GM18519 (cell line): ENCODE results near the gene CHST1.

Source experiments
- ATAC-seq: cut with Tn5 transposase; IDR thresholded peaks from one replicate; pipeline ENCODE4 v1.9.1; 2021; ENCODE audit warnings: mild to moderate bottlenecking, moderate library complexity; ENCODE audit not compliant: unreplicated experiment, low FRiP score

CHST1 gene

DNA sequence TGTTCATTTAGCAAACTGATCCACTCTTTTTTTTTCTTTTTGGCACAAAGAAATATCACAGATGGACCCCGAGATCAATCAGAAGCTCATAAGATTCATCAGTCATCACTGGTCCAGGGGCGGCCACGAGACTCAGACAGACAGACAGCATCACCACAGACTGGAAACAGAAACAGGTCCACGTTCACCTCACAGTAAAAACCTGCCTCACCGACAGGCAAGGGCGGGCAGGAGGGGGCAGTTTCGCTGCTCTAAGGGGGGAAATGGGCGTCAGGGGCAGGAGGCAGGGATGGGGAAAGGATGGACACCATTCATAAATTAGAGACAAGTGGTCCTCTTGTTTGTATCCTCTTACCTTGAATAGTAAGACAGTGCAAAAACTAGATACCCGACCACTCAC is 16.5 kb downstream of the CHST1 start:
- ATAC-seq = no peak

- no peak for ATAC-seq
Measured at GRCh38 chr11:45647786-45648185, 17.6 kb downstream of the CHST1 start.

- no peak for ATAC-seq
Measured at GRCh38 chr11:45647329-45647728, 18.1 kb downstream of the CHST1 start.

- ATAC-seq = peak; percentile 77
Measured at GRCh38 chr11:45646275-45646927, 19.0 kb downstream of the CHST1 start.

DNA sequence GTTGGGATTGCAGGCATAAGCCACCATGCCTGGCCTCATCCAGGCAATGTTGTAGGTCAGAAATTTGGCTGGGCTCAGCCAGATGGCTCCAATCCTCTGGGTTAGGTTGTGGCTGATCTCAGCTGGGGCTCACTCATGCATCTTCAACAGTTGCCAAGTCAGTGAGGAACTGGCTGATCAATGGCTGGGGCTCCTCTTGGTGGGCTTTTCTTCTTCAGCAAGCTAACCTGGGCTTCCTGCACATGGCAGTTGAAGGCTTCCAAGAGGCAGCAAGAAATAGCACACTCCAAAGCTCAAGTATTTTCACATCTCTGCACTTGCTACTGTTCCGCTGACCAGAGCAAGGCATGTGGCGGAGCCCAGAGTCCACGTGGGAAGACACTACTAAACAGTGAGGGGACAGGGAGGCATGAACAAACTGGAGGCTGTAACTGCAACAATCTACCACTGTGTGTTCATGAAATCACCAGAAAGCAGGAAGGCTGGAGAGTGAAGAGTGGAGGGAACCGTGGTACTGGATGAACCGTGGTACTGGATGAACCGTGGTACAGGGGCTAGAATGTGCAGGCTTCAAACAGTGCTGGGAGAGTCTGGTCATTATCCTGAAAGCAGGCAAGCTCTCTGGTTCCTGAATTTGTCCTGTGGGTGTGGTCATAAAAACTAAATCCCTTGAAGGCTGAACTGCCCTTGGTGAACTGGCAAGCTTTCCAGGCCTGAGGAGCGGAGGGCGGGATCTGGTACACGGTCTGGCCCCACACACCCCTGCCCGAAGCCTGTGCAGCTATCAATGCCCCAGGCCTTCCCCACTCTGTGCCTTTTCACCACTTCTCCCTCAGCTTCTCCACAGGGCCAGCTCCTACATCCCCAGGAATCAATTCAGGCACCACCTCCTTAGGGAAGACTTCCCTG is 20.2 kb downstream of the CHST1 start:
- ATAC-seq = no peak

DNA sequence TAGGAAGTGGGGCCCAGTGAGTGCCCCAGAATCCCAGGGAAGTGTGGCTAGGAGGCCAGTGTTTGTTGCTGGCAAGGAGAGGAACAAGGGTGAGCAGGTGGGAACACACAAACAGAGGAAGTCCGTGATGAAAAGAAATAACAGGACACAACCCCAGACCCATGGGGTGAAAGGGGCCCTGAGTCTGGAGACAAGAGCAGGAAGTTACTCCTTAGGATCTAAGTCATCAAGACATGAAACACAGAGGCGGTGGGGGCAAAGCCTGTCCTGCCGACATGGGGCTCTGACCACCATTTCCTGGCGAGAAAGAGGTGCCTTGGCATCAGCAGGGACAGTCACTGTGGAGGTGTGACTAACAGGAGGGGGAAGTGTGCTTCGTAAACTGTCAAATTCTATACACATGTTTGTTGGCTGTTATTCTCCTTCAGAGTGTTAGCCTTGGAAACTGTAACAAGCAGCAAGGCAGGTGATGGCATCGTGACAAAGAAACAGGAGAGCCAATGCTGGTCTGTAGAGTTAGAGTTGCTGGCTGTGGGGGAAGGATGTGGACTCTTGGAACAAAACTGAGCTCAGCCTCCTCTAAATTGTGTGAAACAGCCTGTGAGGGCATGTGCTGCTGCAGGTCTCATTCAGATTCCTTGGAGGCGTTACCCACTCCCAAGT is 21.7 kb downstream of the CHST1 start:
- no peak for ATAC-seq

DNA sequence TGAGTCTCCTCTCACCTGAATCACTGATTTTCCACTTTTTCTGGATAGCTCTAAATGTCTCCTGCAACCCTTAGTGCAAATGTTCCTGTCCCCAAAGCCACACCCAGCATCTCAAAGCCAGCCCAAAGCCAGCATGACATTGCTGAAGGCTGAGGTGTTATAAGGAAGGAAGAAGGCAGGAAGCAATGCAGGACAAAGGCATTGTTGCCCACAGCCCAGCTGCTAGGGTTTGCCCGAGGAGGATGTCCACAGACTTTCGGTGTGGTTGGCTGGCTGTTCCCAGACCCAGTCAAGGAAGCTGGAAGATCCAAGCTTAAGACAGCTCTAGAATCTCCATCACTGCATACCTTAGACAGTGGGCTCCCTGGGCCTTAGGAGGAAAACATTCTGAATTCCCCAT is 23.5 kb downstream of the CHST1 start:
- ATAC-seq = no peak

GRCh38 chr11:45638051-45638450 is 27.4 kb downstream of the CHST1 start:
- no peak for ATAC-seq

DNA sequence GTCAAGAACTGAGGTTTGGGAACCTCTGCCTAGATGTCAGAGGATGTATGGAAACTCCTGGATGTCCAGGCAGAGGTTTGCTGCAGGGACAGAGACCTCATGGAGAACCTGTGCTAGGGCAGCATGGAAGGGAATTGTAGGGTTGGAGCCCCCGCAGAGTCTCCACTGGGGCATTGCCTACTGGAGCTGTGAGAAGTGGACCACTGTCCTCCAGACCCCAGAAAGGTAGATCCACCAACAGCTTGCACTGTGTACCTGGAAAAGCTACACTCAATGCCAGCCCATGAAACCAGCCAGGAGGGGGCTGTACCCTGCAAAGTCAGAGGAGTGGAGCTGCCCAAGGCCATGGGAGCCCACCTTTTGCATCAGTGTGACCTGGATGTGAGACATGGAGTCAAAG is 29.5 kb downstream of the CHST1 start:
- ATAC-seq = no peak

DNA sequence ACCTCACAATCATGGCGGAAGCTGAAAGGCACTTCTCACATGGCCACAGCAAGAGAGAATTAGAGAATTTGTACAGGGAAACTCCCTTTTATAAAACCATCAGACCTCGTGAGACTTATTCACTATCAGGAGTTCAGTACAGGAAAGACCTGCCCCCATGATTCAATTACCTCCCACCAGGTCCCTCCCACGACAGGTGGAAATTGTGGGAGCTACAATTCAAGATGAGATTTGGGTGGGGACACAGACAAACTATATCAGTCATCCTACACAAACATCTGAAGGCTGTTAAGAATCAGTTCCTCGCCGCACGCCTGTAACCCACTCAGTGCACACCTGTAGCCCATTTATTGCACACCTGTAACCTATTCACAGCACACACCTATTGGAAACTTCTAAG is 39.8 kb downstream of the CHST1 start:
- ATAC-seq = no peak

DNA sequence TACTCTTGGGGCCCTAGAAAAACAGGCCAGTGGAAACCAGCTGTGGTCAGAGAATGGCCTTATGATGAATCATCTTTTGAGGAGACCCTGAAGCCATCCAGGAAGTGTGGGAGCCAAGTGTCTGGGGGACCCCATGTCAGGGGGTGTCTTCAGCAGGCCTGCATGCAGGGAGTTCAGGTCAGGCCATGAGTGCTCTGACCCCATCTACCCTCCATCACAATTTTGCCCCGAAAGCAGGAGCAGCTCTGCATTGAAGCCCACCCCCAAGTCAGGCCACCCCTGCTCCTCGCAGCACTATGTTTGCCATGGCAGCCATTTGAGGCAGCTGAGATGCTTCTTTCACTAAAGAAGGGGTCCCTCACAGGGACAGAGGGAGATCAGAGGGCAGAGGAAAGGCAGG is 41.3 kb downstream of the CHST1 start:
- no peak for ATAC-seq

- no peak for ATAC-seq
Measured at GRCh38 chr11:45622861-45623260, 42.6 kb downstream of the CHST1 start.

GRCh38 chr11:45622283-45622682 is 43.1 kb downstream of the CHST1 start:
- no peak for ATAC-seq

DNA sequence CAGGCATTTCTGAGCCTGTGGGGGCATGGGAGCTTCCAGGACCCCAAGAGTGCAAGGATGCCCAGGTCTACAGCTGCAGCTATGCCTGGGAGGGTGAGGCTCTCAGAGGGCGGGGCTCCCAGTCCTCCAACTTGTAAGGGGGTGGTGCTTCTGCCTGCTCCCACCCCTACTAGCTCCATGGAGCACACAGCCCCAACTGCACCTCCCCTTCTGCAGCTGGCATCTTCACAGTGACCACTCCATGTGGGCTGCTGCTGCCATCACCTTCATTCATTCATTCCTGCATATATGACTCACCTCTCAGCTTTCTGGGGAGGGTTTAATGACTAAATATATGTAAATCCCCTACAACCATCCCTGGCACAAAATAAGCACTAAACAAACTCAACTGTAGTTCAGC is 43.8 kb downstream of the CHST1 start:
- ATAC-seq = no peak

- ATAC-seq = no peak
Measured at GRCh38 chr11:45620243-45620642, 45.2 kb downstream of the CHST1 start.

DNA sequence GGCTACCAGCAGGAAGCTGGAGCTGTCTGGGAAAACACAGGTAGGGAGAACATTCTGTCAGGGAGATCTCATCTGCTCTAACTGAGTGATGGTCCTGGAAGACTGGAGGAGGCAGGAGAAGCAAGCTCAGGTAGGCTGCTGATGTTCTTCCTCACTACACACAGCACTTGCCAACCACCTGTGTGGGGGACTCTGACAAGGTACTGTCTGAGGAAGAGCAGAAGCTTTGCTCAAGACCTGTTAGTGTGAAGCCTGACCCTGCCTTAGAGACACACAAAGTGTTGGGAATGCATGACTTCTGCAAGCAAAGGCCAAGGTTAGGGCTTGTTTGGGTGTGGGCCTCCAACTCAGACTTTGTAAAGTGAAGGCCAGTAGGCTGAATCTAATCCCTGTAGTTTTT is 46.5 kb downstream of the CHST1 start:
- no peak for ATAC-seq

DNA sequence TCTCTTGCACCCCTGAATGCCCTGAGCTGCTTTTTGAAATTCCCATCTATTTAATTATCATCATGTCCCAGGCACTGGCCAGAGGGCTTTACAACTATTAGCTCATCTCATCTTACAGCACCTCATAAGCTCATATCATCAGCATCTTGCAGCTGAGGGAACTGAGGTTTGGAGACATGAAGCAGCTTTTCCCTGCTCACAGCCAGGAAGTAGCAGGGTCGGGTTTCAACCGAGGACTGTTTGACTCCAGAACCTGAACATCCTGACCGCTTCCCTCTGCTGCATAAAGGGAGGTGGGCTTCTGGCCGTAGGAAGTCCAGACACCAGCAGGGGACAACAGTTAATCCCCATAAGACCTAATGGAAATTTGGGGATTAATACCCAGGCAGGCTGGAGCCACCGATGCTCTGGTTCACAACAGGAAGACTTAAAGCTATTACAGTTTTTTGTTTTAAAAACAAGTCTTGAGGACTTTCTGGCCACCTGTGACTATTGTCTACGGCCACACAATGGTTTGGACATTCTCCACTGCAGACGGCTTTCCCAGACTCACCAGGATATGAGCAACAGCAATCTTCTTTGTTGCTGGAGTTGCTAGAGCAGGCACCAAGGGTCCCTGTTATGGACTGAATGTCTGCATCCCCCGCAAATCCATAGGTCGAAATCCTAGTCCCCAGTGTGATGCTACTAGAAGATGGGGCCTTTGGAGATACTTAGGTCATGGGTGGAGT is 47.4 kb downstream of the CHST1 start:
- no peak for ATAC-seq

- ATAC-seq = no peak
Measured at GRCh38 chr11:45616802-45617549, 48.4 kb downstream of the CHST1 start.

- no peak for ATAC-seq
Measured at GRCh38 chr11:45615182-45615792, 50.1 kb downstream of the CHST1 start.
